ENCODE measurements around the gene SRY.
A peak's percentile ranks its signal among the peaks of the same experiment; 100 is the strongest.
"Not testable (repeated sequence)": the region's sequence is repeated elsewhere in the genome, so short reads cannot be mapped to it uniquely, and the experiment has no call there.

SRY gene

GRCh38 chrY:2787600-2787999, at the start of gene SRY:
TSS of gene SRY (minus strand) at chrY:2787682. CDS start at chrY:2787603, 79 bp downstream.
- DNase-seq (ENCODE audit: low read depth), result no peak
- TF ChIP-seq CTCF (conservative IDR thresholded peaks at IDR 0.05; ENCODE audit: low read depth, low read length), result no peak
- peak within 1 kb of the TSS; percentile 36 for H3K4me3 ChIP-seq (ENCODE audit: low read depth, low read length)

GRCh38 chrY:2837078-2837477, 49.6 kb upstream of the SRY start:
- no peak for TF ChIP-seq CTCF (conservative IDR thresholded peaks at IDR 0.05; ENCODE audit: low read depth, low read length)
- no peak overlapping the region for H3K4me3 ChIP-seq (ENCODE audit: low read depth, low read length)
- no peak for DNase-seq (ENCODE audit: low read depth)

- no peak overlapping the region for H3K4me3 ChIP-seq (ENCODE audit: low read depth, low read length)
- TF ChIP-seq CTCF (conservative IDR thresholded peaks at IDR 0.05; ENCODE audit: low read depth, low read length), result no peak
- DNase-seq (ENCODE audit: low read depth), result no peak
These were observed 47.7 kb upstream of the SRY start for GRCh38 chrY:2835230-2835629.

GRCh38 chrY:2828497-2828896, 41.0 kb upstream of the SRY start:
- no peak for TF ChIP-seq CTCF (conservative IDR thresholded peaks at IDR 0.05; ENCODE audit: low read depth, low read length)
- DNase-seq (ENCODE audit: low read depth), result no peak
- no peak overlapping the region for H3K4me3 ChIP-seq (ENCODE audit: low read depth, low read length)

GRCh38 chrY:2824471-2824870, 37.0 kb upstream of the SRY start:
- no peak for DNase-seq (ENCODE audit: low read depth)
- no peak for TF ChIP-seq CTCF (conservative IDR thresholded peaks at IDR 0.05; ENCODE audit: low read depth, low read length)
- H3K4me3 ChIP-seq (ENCODE audit: low read depth, low read length), result no peak overlapping the region

- H3K4me3 ChIP-seq (ENCODE audit: low read depth, low read length), result not testable (repeated sequence)
These were observed 29.8 kb upstream of the SRY start for GRCh38 chrY:2817146-2817896.

GRCh38 chrY:2800246-2800645, 12.8 kb upstream of the SRY start:
- peak; percentile 54 for TF ChIP-seq CTCF (conservative IDR thresholded peaks at IDR 0.05; ENCODE audit: low read depth, low read length)
- peak; percentile 56 for DNase-seq (ENCODE audit: low read depth)
- H3K4me3 ChIP-seq (ENCODE audit: low read depth, low read length), result no peak overlapping the region

More at GRCh38 chrY:2817146-2817896, 29.8 kb upstream of the SRY start:
- not testable (repeated sequence) for DNase-seq (ENCODE audit: low read depth)
